GM19099 (cell line): ENCODE measurements around the gene ARFGAP3.

Experiments used
- POLR2A ChIP-seq: IDR thresholded peaks from 3 replicates; pipeline ENCODE4 v1.6.1; 2011; ENCODE audit warnings: low read depth; ENCODE audit not compliant: insufficient read length; ENCODE audit errors: extremely low read depth

ARFGAP3 gene

DNA sequence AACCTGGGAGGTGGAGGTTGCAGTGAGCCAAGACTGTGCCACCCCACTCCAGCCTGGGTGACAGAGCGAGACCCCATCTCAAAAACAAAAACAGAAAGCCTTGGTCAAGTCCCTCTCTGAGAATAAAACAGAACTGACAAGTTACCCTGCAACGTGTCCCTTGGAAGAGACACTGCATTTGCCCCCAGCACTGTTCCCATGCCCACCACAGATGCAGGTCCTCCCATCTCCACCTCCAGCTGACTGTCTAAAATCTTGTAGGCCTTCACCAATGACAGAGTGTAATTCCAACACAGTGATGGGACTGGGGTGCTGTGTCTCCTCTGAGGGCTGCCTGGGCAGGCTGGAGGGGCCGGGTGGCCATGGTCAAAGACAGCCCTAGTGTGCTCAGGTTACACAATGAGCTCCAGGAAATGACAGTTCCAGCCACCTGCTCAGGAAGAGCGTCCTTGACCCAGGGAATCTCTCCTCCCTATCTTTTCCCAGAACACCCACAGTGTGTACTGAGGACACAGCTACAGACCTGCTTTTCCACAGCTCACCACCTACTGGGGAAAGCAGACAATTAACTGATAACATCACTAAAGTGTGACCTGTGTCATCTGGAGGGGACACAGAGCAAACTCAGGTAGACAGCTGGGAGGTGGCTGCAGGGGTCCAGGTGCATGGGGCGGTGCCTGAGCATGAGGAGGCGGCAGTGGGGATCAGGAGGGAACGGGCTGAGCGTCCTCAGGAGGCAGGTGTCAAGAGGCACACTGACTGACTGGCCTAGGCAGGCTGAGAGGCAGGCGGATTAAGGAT lies 56.4 kb downstream of the ARFGAP3 start:
- TF ChIP-seq POLR2A = no peak

DNA sequence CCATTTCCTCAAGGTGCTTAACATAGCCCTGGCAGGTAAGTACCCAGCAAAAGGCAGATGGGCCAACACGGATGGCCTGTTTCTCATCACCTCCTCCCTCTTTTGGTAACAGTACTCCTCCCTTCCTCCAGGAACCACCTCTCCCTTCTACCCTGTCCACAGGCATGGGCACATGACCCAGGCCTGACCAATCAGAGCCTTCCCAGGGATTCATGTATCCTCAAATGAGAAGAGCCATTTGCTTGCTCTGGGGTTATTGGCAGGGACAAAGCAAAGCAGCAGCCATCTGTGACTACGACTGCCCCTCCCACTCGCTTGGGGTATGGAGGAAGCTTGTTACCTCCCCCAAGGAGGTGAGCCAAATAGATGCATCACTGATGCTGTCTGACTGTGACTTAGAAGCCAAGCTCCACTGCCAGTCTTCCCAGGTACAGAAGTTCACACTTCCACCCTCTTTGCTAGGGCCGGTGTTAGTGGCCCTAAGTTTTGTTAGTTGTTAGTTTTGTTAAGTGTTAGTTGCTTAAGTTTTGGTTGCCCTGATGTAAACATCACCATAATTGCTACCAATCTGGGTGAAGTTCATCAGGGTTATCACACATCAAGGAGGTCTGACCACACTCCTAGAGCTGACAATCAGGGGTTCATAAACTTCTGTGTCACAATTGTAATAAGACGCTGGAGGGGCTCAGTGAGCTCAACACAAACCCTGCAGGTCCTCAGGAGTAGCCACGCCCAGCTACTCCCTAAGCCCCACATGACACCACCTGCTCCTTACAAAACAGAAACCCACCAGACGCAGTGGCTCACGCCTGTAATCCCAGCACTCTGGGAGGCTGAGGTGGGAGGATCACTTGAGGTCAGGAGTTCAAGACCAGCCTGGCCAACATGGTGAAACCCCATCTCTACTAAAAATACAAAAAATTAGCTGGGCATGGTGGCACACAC lies 57.3 kb downstream of the ARFGAP3 start:
- no peak for TF ChIP-seq POLR2A

DNA sequence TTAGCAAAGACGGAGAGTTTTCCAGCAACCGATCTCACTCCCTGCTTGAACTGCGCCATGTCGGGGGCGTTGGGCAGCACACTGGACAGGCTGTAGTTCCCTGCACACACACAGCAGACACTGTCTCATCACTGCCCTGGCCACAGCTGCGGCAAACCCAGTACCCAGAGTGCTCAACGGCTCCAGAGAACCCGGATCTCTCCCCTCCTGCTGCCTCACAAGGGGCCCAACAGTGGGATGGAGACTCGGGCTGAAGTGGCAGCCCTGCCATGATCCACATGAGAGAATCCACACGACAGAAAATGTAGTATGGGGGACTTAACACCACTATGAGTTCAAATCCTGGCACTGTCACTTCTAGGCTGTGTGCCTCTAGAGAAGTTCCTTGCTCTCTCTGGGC lies 58.0 kb downstream of the ARFGAP3 start:
- no peak for TF ChIP-seq POLR2A

DNA sequence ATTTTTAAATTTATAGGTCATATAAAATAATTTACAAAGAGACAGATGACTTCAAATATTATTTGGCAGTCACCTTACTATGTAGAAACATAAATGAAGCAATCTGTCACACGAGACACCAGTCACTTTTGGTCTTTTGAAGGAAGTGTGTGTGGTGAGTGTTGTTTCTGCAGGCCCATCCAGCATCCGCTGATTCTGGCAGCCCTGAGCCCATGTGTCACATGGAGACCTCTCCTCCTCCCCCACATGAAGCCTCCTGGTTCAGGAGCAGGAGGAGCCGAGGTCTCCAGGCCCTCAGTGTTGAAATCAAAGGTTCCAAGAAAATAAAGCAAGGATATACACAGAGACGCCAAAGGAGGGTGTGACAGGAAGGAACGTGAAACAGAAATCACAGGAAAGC lies 60.1 kb downstream of the ARFGAP3 start:
- TF ChIP-seq POLR2A = no peak

DNA sequence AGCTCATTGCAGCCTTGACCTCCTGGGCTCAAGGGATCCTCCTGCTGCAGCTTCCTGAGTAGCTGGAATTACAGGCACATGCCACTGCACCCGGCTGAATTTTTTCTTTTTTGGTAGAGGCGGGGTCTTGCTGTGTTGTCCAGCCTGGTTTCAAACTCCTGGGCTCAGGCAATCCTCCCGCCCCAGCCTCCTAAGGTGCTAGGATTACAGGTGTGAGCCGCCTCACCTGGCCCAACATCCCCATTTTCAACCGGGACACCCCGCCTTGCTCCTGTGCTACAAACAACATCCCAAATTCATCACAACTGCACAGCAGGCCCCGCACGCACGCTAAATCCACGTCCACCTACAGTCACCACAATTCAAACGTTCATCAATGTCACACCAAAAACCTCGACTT lies 61.0 kb downstream of the ARFGAP3 start:
- no peak for TF ChIP-seq POLR2A

DNA sequence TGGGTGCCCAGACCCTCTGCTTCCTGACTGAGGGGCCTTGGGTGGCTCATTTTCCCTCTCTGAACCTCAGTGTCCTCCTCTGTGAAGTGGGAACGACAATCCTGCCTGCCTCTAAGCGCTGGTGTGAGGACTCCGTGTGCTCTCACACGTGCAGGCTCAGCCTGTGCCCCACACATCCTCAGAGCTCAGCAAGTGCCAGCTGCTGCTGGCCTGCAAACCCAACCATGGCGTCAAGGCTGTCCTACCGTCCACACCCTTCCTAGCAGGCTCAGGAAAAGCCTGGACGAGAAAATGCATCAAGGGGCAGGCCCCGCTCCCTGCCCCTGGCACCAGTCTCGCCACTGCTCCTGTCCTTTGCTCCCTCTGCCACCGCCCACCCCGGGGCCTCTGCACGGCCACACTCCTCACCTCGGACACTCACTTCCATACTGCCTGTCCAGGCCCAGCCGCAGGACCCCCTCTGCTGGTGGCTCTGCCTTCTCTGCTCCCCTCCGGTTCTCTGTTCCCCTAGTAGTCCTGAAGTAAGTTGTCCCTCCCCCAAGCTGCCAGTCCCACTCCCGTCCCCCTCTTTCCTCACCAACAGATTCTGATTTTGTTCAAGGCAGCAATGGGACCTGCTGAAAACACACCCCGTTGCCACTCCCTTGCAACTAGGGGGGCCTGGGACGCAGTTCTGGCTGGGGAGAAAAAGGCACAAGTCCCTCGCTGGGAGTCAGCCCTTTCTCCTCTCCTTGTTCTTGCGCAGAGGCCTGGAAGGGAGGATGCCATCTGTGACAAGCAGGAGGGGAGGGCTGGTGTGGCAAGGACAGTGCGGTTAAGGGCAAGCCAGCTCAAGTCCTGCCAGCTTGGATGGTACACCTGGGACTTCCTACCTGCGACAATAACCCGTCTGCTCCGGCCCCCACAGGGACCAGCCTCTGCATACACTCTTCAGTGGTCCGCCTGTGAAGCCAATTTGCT lies 62.2 kb downstream of the ARFGAP3 start:
- no peak for TF ChIP-seq POLR2A

DNA sequence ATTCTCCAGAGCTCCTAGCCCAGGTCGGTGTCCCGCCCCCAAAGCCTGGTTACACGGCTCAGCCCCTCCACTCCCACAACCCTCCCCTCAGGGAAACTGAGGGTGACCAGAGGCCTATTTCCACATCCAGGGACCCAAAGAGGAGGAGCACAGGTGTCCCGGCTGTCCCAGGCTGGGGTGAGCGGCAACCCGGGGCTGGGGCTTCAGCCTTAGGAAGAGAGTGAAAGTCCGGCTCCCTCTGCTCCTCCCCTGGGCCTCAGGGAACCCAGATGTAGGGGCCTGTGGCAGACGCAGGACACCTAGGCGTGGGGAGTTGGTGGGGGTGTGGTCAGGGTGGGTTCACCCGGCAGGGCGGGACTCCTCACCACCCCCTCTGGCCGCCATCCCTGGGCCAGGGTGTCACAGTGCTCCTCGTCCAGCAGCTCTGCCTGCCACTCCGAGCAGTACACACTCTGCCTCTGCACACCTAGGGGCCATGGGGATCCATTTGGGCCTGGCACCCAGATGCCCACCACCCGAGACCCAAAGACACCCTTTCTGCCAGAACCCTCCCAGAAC lies 63.1 kb downstream of the ARFGAP3 start:
- TF ChIP-seq POLR2A = no peak

DNA sequence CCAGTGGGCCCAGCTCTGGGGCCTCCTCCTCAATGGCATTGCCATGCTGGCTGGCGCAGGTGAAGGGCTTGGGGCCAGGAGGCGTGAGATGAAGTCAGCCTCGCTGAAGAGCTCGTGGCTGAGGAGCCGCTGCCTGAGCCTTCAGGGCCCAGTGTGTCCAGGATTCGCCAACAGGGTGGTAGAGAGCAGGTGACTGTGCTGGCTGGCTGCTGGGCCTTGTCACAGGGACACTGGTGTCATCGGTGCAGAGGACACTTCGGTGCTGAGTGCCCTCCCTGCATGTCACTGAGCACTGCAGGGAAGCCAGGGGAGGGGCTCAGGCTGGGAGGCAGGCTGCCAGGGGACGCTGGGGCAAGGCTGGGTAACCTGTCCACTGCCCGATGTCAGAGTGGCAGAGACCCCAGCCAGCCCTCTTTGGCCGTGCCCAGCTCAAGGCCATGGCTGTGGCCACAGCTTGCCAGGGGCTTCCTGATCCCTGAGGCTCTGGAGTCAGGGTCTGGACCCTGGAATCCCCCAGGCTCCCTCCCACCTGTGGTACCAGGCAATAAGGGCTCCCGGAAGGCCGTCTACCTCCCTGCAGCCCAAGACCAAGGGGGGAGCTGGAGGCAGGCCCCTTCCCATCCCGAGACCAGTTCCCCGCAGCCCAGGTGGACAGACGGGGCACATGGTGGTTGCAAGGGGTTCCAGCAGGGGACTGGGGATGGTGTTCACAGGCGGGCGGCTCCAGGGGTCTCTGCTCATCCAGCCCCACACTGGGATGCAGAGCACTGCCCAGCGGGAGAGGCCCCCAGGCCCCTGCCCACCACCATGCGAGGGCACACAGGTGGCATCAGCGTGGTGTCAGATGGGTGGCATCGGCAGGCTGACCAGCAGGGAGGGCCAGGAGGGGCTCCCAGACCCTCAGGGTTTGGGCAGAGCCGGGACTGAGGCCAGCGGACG lies 63.9 kb downstream of the ARFGAP3 start:
- no peak for TF ChIP-seq POLR2A

DNA sequence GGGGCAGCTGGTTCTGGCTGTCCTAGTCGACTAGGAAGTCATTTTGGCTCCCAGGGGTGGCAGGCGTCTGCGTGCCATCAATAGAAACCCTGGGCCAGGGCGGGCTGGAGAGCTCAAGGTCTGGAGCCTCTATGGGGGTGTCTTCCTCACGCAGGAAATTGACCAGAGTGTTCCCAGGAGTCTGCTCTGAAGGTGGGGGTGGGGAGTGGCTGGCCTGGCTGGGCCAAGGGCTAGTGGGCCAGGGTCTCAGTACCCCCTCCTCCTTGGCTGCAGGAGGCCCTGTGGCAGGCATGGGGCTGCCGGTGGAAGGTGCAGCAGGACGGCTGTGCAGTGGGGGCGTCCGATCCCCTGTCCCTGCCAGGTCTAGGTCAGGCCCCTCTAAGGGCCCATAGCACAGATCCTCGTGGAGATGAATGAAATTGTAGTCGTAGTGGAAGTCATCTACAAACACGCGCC lies 64.6 kb downstream of the ARFGAP3 start:
- no peak for TF ChIP-seq POLR2A

DNA sequence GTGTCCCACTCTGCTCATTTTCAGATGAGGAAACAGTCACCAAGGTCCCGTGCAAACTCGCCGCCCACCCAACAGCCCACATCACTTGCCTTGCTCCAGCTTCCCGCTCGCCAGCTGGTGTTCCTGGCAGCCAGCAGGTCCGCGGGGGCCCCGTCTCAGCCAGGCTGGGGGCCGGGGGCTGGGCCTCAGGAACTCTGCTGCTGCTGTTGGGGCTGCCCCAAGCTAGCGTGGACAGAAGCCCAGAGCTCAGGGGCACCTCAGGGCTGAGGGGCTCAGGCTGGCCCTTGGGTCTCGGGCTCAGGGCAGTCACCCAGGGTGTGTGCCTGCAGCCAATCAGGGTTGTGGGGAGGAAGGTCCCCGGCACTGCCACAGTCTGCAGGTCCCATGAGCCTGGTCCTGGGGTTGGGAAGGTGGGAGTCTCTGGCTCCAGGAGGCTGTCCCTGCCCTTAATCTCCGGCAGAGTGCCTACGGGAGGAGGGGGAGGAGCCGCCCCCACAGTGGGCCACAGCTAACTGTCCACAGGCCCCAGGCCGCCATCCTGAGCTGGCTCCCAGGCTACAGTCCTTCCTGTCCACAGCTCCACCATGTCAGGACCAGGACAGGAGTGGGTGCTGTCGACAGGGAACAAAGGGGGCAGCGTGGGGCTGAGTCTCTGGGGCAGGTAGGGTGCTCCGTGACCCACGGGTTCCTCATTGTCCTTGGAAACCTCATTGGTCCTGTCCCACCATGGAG lies 65.2 kb downstream of the ARFGAP3 start:
- TF ChIP-seq POLR2A = no peak

DNA sequence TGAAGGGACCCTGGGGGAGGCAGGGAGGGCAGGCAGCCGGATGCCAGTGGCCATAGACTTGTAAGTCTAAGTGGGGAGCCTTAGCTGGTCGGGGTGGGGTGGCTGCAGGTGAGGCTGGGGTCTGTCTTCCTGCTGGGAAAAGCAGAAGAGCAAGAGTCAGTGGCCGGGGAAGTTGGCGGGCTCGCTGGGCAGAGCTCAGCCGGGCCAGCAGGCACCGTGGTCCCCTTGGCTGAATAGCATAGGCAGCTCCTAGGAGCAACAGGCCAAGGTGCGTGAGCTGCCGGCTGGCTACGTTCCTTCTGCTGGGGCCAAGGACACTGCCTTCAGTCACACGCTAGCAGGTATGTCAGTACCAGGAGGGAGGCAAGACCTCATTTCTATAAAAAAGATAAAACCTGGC lies 68.6 kb downstream of the ARFGAP3 start:
- TF ChIP-seq POLR2A = no peak

DNA sequence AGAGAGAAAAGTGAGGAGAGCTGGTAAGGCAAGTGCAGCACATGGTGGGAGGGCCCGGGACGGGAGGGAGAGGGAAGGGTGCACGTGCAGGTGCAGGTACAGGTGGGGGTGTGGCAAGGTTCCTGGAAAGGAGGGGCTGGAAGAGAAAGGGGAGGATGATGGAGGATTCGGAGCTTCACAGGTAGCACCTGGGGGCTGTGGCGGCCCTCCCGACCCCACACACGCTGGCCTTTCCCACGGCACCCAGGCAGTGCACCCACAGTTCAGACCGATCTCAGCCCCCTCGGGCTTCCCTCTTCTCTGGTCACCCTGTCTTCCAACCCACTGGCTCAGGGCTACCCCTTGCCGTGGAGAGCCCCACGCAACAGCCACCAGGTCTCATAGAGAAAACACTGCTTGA lies 69.1 kb downstream of the ARFGAP3 start:
- TF ChIP-seq POLR2A = no peak

DNA sequence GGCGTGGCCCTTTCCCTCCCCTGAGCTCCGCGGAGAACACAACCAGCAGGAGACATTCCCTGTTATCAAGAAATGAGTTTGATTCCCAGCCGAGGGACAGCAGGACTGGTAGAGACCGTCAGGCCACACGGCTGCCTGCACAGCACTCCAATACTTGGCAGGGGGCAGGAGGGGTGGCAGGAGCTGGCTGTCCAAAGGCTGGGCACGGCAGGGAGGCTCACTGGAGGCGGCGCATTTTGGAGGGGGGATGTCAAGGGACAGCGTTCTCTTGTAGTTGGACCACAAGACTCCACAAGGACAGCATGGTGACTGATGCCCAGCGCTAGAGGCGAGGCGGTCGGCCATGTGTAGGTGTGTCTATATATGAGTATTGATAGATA lies 69.7 kb downstream of the ARFGAP3 start:
- no peak for TF ChIP-seq POLR2A
